GM12872 (cell line): ENCODE results near the gene PLXNA3.

Experiments used
- TF ChIP-seq, protein P1 (sequence below): IDR thresholded peaks from 3 replicates; pipeline ENCODE4 v1.5.1; 2011; ENCODE audit warnings: low read depth, mild to moderate bottlenecking, low read length, moderate library complexity; ENCODE audit not compliant: insufficient read depth

The PLXNA3 gene

DNA sequence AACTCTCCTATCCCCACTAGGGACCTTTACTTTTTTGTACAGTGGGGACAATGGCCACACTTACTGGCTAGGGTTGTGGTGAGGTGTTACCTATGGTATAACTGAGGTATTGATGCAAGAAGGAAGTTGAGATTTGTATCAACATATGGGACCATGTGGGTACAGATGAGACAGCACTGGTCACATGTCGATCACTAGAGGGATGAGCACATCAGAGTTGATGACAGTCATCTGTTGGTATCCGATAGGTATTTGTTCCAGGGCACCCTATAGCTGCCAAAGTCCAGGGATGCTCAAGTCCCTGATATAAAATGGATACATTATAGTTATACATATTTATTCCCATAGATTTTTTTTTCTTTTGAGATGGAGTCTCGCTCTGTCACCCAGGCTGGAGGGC is 44.9 kb downstream of the PLXNA3 start:
- TF ChIP-seq, protein P1, sequence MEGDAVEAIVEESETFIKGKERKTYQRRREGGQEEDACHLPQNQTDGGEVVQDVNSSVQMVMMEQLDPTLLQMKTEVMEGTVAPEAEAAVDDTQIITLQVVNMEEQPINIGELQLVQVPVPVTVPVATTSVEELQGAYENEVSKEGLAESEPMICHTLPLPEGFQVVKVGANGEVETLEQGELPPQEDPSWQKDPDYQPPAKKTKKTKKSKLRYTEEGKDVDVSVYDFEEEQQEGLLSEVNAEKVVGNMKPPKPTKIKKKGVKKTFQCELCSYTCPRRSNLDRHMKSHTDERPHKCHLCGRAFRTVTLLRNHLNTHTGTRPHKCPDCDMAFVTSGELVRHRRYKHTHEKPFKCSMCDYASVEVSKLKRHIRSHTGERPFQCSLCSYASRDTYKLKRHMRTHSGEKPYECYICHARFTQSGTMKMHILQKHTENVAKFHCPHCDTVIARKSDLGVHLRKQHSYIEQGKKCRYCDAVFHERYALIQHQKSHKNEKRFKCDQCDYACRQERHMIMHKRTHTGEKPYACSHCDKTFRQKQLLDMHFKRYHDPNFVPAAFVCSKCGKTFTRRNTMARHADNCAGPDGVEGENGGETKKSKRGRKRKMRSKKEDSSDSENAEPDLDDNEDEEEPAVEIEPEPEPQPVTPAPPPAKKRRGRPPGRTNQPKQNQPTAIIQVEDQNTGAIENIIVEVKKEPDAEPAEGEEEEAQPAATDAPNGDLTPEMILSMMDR = no peak

DNA sequence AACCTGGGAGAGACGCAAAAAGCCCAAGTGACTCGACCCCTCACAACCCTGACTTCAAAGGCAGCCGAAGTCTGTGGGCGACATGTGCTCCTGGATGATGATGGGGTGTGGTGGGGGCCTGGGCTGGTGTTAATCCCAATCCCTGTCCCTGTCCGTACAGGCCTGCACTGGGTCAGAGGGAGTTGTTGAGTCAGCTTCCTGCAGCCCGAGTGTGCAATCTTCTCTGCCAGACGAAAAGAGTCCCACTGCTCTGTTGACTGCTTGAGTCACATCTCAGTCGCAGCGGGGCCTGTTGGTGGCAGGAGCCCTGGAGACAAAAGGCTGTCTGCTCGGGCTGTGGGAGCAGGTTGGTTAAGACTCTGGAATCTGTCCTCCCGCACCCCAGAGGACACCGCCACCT is 47.7 kb downstream of the PLXNA3 start:
- TF ChIP-seq, protein P1 = no peak

DNA sequence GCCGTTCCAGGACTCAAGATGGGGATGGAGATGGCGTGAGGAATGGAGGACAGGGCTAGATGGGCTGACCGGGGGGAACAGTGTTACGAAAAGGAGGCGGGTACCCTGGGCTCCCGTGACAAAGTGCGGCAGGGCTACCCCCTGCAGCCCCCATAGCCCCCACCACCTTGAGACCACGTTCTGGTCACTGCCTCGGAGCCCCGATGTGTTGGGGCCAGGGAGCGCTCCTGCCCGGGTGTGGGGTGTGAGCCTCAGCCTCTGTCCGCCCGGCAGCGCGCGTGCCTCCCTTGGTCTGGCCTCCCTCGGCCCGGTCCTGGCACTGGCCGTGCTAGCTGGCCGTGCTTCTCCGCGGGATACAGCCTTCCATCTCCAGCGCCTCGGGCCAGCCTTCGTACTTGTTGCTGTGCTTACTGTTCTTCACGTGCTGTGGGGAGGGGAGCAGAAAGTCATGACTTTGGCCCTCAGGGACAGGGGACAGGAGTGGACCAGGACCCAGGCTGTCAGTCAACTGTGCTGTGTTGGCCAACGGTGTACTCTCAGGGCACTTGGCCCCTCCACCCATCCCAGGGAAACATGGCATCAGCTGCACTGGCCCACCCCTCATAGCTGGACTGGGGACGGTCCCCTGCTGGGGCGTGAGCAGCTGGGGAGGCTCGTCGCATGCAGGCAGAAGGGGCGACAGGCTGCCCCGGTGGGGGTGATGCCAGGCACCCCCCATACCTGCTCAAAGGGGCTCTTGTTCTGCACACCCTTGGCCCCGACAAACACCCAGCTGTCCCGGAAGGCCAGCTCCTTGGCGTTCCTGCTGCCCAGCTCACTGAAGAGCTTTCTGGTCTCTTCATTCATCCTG is 48.6 kb downstream of the PLXNA3 start:
- TF ChIP-seq, protein P1 = no peak

DNA sequence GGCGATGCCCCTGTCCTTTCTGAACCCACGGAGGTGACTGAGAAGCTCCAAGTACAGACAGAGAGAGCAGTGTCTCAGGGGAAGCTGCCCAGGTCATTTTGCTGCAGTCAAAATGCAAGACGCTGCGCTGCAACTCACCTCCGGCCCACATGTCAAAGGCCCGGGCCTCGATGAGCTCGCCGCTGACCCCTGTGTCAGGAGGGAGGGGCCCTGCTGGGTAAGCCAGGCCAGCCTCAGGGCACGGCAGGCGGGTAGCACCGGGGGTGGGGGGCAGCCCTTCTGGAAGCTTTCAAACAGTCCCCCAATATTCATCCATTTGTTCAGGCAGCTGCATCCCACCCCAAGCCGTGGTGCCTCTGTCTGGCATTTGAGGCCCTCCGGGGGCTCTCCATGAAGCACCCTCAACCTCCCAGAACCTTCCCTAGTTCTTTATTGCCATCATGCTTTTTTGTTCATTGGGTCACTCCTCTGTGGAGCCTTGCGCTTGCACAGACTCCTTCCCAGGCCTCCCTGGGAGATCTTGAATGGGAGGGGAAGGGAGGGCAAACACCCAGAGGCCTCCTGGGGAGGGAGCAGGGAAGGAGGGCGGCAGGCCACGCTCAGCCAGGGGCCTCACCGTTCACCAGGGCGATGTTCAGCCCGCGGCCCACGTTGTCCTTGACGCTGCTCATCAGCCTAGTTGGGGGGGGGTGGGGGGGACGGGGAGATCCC is 49.7 kb downstream of the PLXNA3 start:
- TF ChIP-seq, protein P1 = no peak

DNA sequence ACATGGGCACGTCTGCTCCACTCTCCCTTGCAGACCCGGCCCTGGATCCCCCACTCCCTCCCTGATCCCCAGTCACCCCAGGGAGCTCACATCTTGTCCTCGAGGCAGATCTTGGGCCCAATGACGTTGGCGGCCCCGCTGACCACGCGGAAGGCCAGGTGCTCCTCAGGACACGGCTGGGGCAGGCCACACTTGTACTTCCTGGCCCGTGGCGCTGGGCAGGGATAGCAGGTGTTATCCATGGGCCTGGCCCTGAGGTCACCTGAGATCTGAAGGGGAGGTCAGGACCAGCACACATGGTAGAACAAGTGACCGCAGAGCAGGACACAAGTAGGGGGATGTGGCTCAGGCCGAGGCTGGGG is 50.3 kb downstream of the PLXNA3 start:
- TF ChIP-seq, protein P1 = no peak

DNA sequence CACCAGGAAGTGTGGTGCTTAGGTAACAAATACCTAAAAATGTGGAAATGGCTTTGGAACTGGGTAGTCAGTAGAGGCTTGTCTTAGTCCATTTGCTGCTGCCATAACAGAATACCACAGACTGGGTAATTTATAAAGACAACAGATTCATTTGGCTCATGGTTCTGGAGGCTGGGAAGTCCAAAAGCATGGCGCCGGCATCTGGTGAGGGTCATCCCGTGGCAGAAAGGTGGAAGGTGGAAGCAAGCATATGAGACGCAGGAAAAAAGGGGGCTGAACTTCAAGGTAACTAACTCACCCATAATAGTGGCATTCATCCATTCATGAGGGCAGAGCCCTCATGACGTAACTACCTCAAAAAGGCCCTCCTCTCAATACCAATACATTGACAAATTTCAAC is 51.4 kb downstream of the PLXNA3 start:
- TF ChIP-seq, protein P1 = no peak

DNA sequence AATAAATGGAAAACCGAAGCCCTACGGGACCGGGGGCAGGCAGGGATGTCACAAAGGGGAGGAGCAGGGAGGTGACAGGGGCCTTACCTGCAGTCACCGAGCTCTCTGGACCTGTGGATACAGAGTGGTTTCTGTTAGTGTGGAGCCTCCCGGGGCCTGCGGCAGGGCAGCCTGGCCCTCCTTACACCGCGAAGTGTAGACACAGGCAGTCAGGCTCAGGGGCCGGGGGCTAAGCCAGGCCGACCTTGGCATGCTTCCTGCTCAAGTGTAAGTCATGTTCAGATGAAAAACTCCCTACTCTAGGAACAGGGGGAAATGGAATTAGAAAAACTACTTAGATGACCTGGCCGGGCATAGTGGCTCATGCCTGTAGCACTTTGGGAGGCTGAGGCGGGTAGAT is 53.7 kb downstream of the PLXNA3 start:
- TF ChIP-seq, protein P1 = no peak
